ENCODE data around the gene NPIPB2. TPM values are rescaled to one million over a fixed set of nuclear protein-coding genes. Genes with fewer than 3 reads are reported as not detected.

Gene NPIPB2
- total and polyA plus RNA-seq, 11 donors: 1.1 to 8.4 (median 2.7) TPM

DNA sequence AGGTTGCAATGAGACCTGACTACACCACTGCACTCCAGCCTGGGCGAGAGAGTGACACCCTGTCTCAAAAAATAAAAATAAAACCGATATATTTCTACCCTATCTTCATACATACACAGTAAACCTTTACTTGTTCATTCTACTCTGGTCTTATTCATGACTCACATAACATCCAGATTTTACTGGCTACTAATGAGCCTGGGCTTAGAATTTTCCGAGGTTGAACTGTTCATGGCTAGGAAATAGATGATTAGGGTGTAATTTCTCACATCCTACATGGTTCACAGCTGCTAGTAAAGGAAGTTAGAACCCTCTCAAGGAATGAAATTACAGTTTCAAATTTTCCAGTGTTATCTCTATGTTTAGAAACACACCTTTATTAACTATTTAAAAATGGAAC is 40.8 kb downstream of the NPIPB2 start:
- H3K4me3 ChIP-seq: no peak overlapping the region

DNA sequence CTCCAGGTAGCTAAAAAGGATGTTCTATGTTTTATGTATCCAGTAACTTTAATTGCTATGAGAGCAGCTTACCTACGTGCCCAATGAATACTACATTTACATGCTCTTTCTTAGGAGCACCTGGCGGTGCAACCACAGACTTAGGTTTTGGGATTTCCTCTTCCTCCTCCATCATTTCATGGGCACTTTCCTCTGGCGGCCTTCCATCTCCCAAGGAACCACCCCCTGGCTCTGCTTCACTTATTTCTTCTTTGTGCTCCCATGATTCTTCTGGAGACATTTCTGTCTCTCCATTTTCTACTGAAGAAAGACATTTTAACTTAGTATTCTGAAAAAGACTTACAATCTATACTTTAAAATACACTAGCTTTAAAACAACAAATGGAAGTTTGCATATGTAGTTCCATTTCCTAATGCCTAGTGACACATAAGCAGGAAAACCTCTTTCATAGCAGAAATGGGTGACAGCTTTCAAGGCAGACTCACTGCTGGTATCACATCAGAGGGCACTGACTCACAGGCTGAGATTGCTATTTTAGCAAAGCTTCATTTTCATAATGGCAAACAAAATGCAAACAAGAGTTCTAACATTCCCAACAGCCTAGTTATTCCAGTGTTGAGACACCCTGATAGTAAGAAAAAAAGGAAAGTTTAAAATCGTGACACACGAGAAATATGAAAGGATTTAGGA is 45.2 kb downstream of the NPIPB2 start:
- Histone ChIP-seq H3K9me3 (no peaks in the 10 kb centered on the region), H3K27me3 (no peaks in the 10 kb centered on the region), H3K36me3 (peaks cover 0 to 72% (median 49%) of the 10 kb centered on the region in 9 donors), H3K27ac (peak overlapping the region in 1 of 12 donors; percentile 38), H3K4me1 (peaks cover 0 to 29% (median 6%) of the 10 kb centered on the region in 12 donors), H3K4me3 (no peak overlapping the region)
- intact Hi-C loops (cut with DNase I): no loop called here
- WGBS, 4 donors: 86 to 90% (median 89%) methylated on average over 5 of the region's 5 CpGs
- no peak for TF ChIP-seq POLR2A (IDR thresholded peaks at IDR 0.05)
- TF ChIP-seq, protein P1, sequence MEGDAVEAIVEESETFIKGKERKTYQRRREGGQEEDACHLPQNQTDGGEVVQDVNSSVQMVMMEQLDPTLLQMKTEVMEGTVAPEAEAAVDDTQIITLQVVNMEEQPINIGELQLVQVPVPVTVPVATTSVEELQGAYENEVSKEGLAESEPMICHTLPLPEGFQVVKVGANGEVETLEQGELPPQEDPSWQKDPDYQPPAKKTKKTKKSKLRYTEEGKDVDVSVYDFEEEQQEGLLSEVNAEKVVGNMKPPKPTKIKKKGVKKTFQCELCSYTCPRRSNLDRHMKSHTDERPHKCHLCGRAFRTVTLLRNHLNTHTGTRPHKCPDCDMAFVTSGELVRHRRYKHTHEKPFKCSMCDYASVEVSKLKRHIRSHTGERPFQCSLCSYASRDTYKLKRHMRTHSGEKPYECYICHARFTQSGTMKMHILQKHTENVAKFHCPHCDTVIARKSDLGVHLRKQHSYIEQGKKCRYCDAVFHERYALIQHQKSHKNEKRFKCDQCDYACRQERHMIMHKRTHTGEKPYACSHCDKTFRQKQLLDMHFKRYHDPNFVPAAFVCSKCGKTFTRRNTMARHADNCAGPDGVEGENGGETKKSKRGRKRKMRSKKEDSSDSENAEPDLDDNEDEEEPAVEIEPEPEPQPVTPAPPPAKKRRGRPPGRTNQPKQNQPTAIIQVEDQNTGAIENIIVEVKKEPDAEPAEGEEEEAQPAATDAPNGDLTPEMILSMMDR (IDR thresholded peaks at IDR 0.05): no peak
- ATAC-seq: no peak
- no peak for DNase-seq

More for the DNA sequence above, 40.8 kb downstream of the NPIPB2 start:
- ATAC-seq (peak in 1 of 4 donors; percentile 47), DNase-seq (no peak)
- WGBS, 4 donors: 73 to 80% (median 74%) methylated on average over 3 of the region's 3 CpGs
- no peaks in the 10 kb centered on the region for H3K27me3 ChIP-seq
- H3K36me3 ChIP-seq: peaks cover 0 to 39% (median 5%) of the 10 kb centered on the region in 9 donors
- peaks cover 0 to 31% (median 7%) of the 10 kb centered on the region in 12 donors for H3K4me1 ChIP-seq
- H3K27ac ChIP-seq: no peak overlapping the region
- TF ChIP-seq, protein P1 (IDR thresholded peaks at IDR 0.05): no peak
- no peak for TF ChIP-seq POLR2A (IDR thresholded peaks at IDR 0.05)
- no peaks in the 10 kb centered on the region for H3K9me3 ChIP-seq
- intact Hi-C loops (cut with DNase I): no loop called here

DNA sequence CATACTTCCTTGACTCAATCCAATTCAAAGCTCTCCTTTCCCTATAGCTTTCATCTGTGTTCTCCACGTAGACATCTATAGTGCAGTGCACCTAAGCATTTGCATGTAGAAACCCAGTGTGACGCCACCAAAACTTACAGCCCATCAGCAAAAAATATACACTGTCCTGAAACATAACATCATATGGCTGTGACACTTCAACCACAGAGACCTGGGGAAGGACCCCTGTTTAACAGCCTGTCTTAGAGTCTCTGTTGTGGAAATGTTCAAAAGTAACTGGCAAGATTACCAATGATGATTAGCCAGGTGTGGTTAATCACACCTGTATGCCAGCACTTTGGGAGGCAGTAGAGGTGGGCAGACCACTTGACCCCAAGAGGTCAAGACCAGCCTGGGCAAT is 48.3 kb downstream of the NPIPB2 start:
- intact Hi-C loops (cut with DNase I): no loop called here
- H3K27ac ChIP-seq: no peak overlapping the region
- no peak for ATAC-seq
- no peaks in the 10 kb centered on the region for H3K9me3 ChIP-seq
- H3K27me3 ChIP-seq: no peaks in the 10 kb centered on the region
- TF ChIP-seq, protein P1 (IDR thresholded peaks at IDR 0.05): no peak
- TF ChIP-seq POLR2A (IDR thresholded peaks at IDR 0.05): no peak
- DNase-seq: no peak
- H3K4me3 ChIP-seq: no peak overlapping the region
- WGBS, 4 donors: 94 to 96% (median 95%) methylated on average over 2 of the region's 2 CpGs
- peaks cover 0 to 87% (median 77%) of the 10 kb centered on the region in 9 donors for H3K36me3 ChIP-seq
- peaks cover 0 to 15% (median 0%) of the 10 kb centered on the region in 12 donors for H3K4me1 ChIP-seq

- TF ChIP-seq, protein P1 (IDR thresholded peaks at IDR 0.05): no peak
- TF ChIP-seq POLR2A (IDR thresholded peaks at IDR 0.05): no peak
- no peaks in the 10 kb centered on the region for H3K27me3 ChIP-seq
- peaks cover 0 to 15% (median 0%) of the 10 kb centered on the region in 12 donors for H3K4me1 ChIP-seq
- intact Hi-C loops (cut with DNase I): no loop called here
- H3K9me3 ChIP-seq: no peaks in the 10 kb centered on the region
- 63 to 96% (median 71%) methylated on average over 4 of the region's 4 CpGs for WGBS, 4 donors
- H3K36me3 ChIP-seq: peaks cover 0 to 95% (median 85%) of the 10 kb centered on the region in 9 donors
- DNase-seq: no peak
- no peak overlapping the region for H3K27ac ChIP-seq
- no peak overlapping the region for H3K4me3 ChIP-seq
- no peak for ATAC-seq
Observed at GRCh38 chr16:11892761-11893160, 49.1 kb downstream of the NPIPB2 start.

All from heart left ventricle (tissue), 16 donors.